GM06990 (cell line): ENCODE measurements around the gene CLEC2B.

Experiments used
- DNase-seq: peaks from one replicate; pipeline ENCODE4 v3.0.0-alpha.2; 2011; ENCODE audit not compliant: insufficient read length; ENCODE audit errors: extremely low read depth
- H3K27me3 ChIP-seq: replicated peaks from 2 replicates; pipeline ENCODE4 v1.6.0; 2011; ENCODE audit warnings: low read length; ENCODE audit not compliant: control insufficient read depth, insufficient read depth
- H3K36me3 ChIP-seq: 2 replicates; pipeline ENCODE4 v1.5.1; 2011; ENCODE audit warnings: low read length; ENCODE audit not compliant: control insufficient read depth, insufficient read depth
- H3K4me3 ChIP-seq: replicated peaks from 2 replicates; pipeline ENCODE4 v1.5.1; 2011; ENCODE audit warnings: low read depth, mild to moderate bottlenecking, control low read depth, low read length
- TF ChIP-seq, protein P1 (sequence below): IDR thresholded peaks from 2 replicates; pipeline ENCODE4 v1.5.1; 2011; ENCODE audit warnings: low read length, control low read depth, mild to moderate bottlenecking, inconsistent platforms; ENCODE audit not compliant: insufficient read depth, poor library complexity, severe bottlenecking

CLEC2B gene

DNA sequence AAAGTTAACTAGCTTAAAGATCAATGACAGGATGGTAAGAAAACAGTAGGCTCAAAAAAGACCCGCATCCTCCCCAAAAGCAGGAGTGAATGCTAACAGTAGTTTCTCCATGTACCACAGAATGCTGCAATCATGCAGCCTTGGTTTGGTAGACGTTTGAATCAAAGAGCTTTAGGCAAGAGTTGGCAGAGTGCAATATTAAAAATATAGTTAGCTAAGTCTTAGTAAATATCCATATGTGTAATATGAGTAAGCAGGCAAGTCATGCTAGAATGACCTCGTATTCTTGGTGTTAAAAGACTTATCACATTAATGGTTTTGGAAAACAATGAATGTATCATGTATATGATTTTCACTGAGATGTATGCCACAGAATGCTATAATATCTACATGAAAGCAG lies 60.6 kb downstream of the CLEC2B start:
- no peaks in the 10 kb centered on the region for H3K27me3 ChIP-seq
- H3K4me3 ChIP-seq = no peak overlapping the region
- H3K36me3 ChIP-seq = no peaks in the 10 kb centered on the region
- TF ChIP-seq, protein P1, sequence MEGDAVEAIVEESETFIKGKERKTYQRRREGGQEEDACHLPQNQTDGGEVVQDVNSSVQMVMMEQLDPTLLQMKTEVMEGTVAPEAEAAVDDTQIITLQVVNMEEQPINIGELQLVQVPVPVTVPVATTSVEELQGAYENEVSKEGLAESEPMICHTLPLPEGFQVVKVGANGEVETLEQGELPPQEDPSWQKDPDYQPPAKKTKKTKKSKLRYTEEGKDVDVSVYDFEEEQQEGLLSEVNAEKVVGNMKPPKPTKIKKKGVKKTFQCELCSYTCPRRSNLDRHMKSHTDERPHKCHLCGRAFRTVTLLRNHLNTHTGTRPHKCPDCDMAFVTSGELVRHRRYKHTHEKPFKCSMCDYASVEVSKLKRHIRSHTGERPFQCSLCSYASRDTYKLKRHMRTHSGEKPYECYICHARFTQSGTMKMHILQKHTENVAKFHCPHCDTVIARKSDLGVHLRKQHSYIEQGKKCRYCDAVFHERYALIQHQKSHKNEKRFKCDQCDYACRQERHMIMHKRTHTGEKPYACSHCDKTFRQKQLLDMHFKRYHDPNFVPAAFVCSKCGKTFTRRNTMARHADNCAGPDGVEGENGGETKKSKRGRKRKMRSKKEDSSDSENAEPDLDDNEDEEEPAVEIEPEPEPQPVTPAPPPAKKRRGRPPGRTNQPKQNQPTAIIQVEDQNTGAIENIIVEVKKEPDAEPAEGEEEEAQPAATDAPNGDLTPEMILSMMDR = no peak
- DNase-seq = no peak

DNA sequence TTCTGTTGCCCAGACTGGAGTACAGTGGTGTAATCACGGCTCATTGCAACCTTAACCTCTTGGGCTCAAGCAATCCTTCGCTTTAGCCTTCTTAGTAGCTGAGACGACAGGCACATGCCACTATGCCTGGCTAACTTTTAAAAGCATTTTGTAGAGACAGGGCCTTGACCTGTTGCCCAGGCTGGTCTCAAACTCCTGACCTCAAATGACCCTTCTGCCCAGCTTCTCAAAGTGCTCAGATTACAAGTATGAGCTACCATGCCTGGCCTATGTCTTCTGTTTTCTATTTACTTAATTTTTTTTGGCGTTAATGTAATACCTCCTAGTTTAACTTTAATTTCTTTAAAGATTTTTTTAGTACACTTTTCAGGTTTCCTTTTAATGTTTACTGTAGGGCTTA lies 62.4 kb downstream of the CLEC2B start:
- DNase-seq = no peak
- no peaks in the 10 kb centered on the region for H3K36me3 ChIP-seq
- H3K27me3 ChIP-seq = no peaks in the 10 kb centered on the region
- no peak overlapping the region for H3K4me3 ChIP-seq
- TF ChIP-seq, protein P1 = no peak

DNA sequence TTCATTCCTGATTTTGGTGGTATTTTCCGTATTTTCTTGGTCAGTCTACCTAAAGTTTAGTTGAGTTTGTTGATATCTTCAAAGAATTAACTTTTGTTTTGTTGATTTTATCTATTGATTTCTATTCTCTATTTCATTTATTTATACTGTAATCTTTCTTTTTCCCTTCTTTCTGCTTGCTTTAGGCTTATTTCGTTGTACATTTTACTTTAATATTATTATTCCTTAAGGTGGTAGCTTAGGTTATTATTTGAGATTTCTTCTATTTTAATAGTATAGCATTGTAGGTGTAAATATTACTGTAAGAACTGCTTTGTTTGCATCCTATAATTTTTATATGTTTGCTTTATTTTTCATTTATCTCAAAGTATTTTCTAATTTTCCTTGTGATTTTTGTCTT lies 63.3 kb downstream of the CLEC2B start:
- Histone ChIP-seq H3K4me3 (no peak overlapping the region), H3K36me3 (no peaks in the 10 kb centered on the region), H3K27me3 (no peaks in the 10 kb centered on the region)
- TF ChIP-seq, protein P1 = no peak
- no peak for DNase-seq
